ENCODE data around the gene CALM3.

The CALM3 gene

DNA sequence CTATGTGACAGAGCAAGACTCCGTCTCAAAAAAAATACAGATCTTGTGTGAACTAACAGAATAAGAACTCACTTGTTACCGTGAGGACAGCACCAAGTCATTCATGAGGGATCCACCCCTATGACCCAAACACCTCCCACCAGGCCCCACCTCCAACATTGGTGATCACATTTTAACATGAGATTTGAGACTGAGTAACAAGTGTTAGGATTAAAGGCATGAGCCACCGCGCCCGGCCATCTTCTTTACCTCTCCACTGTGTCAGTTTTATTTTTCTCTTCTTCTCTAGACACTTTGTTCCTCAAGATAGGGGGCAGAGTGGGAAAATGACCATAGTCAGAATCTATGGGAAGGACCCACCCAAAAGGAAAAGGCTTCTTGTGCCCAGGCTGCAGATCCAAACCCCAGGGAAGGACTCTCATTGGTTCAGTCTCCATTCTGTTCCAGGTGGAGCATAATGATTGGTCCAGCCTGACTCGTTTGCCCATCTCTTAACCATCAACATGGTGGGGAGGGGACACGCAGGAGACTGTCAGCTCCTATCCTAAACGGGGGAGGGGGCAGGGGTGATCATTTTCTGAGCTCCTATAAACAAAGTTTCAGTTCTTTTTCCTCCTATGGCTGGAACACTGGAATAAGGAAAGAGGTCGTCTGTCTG, 1.3 kb upstream of the CALM3 start:
- DNase-seq (ENCODE audit: low read depth) = no peak

DNA sequence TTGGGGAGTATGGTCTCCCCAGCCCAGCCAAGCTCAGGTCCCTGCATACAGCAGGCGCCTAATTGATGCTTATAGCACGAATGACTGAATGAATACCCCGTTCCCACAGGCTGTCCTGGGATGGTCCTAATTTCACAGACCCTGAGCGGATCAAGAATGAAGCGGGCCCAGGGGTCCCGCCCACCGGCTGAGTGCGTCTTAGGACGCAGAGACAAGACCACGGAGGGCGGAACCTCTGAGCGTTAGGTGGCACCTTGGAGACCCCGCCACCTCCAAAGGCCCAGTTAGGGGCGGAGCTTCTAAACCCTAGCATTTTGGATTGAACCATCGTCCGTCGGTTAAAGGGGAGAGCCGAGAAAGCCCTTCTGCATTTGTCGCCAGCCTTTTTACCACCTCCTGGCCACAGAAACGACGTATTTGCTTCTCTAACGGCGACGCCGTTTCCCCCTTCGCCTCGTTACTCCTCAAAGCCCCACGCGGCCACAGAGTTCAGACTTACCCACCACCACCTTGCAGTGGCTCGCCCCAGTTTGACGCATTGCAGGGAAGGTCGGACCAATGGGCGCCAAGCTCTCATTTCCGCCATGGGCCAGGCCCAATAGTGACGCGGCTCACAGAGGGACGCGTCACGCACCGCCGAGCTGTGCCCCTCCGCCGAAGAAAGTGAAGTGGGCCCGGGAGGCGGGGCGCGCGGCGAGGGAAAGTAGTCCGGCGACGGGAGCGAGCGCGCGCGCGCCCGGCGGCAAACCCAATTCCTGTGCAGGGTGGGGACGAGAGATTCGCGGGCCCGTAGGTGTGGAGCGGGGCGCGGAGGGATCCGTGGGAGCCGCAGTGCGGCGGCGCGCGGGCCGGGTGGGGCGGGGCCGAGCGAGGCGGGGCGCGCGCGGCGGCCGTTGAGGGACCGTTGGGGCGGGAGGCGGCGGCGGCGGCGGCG, 479 bp upstream of the CALM3 start:
- peak; percentile 93 for DNase-seq (ENCODE audit: low read depth)

DNA sequence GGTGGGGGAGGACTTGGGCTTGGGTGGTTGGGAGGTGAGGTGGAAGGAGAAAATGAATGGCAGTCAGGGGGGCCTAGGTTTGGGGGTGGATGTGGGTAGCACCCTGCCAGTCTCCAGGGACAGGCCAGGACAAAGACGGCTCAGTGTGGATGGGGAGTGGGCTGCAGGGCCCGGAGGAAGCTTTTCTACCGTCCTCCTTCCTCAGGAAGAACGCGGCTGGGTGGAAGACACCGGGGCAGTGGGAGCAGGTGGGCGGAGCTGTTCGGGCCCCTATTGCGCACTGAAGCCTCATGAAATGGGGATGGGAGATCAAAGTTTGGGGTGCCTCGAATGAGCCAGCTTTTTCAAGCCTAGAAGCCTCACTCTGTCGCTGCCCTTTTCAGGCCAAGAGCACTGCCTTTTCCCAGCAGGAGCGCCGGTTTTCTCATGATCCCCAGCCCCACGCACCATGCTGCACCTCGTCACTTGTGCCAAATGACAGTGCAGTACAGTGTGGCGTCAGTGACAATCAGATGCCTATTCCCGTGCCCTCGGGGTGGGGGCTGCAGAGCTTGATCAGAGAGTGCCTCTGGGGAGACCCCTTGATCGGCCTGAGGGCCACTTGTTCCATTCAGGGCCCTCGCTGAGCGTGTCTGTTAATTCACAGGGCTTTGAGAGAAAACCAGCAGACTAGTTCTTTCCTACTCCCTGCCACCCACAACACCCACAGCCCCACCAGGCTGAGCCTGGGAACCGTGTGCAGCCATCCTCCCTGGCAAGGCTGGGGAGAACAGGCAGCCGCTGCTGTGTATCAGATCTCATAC, 1.5 kb downstream of the CALM3 start:
- no peak for DNase-seq (ENCODE audit: low read depth)

DNA sequence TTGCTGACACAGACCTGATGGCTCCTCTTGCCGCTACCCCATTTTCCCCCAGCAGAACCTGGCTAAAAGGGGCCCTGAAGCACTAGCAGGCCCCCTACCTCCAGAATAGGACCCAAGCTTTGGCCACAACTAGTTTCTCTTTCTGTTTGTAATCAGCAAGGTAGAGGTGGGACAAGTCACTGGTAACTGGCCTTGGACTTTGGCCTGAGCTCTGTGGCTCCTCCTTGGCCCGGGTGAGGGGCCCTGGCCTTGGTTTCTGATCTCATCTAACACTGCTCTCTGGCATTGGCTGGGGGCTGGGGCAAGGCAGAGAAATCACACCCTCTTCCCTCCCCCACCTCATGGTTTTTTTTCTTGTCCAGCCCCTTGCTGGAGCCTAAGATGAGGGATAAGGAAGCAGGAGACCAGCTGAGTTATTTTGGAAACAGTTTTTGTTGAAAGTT, 2.1 kb downstream of the CALM3 start:
- DNase-seq (ENCODE audit: low read depth) = no peak

DNA sequence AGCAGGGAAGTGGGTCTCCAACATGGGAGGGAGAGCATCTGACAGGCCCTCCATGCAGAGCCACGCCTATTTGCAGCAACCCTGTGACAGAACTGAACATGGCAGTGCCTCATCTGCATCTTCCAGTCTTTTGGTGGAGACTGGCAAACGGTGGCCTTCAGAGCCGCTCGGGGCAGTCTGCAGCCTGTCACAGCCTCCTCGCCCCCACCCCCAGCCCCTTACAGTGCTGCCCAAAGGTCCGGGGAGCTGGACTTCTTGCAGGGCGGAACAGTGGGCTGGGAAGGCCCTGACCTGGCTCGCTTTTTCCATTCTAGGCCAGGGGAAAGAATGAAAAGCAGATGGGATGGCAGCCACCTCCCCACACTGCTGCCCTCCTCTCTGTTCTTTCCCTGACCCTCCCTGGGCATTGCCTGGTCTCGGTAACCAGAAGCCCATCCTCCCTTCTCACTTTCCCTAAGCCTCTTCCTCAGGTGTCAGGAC, 2.7 kb downstream of the CALM3 start:
- DNase-seq (ENCODE audit: low read depth) = no peak

- DNase-seq (ENCODE audit: low read depth) = no peak
These were observed 3.7 kb downstream of the CALM3 start for GRCh38 chr19:46604781-46605355.

GRCh38 chr19:46605356-46605821, 4.3 kb downstream of the CALM3 start:
- no peak for DNase-seq (ENCODE audit: low read depth)

GRCh38 chr19:46606019-46606418, 4.9 kb downstream of the CALM3 start:
- no peak for DNase-seq (ENCODE audit: low read depth)

DNA sequence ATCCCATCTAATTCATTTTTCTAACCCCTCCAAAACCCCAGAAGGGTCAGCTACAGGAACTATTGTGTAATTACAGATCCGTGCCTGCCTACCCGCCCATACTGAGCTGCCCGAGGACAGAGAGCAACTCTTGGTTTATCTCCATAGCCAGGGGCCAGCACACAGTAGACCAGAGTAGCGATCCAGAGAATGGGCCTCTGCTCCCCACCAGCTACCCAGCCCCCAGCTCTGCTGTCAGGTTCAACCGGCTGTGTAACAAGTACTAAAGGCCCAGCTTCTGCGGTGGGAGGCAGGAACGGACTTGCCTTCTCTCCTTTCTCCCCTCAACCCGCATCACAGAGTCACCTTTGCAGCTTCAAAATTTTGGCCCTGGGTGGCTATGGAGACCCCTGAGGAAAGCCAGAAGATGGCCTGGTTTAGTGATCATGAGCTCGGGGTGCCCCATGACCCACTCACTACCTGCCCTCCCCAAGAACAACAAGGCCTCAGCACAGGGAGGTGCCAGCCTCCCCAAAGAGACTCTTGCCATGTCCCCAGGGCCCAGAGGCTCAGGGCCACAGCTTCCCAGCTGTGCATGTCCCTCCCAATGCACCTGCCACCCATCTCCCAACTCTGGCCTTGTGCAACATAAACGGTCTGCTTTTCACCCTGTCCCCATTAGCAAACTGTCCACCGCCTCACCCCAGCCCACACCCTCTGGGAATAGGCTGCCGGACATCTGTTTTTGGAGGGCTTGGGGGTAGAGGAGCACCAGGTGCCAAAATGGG, 5.7 kb downstream of the CALM3 start:
- DNase-seq (ENCODE audit: low read depth) = no peak

- DNase-seq (ENCODE audit: low read depth) = no peak
These were observed 6.3 kb downstream of the CALM3 start for GRCh38 chr19:46607448-46607841.

DNA sequence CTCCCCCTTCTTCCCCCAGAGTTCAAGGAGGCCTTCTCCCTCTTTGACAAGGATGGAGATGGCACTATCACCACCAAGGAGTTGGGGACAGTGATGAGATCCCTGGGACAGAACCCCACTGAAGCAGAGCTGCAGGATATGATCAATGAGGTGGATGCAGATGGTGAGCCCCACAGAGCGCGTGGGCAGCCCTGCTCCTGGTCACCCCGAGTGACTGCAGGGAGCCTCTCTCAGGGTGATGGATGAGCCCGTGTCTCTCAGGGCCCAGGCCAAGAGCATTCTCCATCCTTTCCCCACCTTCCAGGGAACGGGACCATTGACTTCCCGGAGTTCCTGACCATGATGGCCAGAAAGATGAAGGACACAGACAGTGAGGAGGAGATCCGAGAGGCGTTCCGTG, 7.0 kb downstream of the CALM3 start:
- DNase-seq (ENCODE audit: low read depth) = no peak

GRCh38 chr19:46608581-46609345, 7.6 kb downstream of the CALM3 start:
- no peak for DNase-seq (ENCODE audit: low read depth)

DNA sequence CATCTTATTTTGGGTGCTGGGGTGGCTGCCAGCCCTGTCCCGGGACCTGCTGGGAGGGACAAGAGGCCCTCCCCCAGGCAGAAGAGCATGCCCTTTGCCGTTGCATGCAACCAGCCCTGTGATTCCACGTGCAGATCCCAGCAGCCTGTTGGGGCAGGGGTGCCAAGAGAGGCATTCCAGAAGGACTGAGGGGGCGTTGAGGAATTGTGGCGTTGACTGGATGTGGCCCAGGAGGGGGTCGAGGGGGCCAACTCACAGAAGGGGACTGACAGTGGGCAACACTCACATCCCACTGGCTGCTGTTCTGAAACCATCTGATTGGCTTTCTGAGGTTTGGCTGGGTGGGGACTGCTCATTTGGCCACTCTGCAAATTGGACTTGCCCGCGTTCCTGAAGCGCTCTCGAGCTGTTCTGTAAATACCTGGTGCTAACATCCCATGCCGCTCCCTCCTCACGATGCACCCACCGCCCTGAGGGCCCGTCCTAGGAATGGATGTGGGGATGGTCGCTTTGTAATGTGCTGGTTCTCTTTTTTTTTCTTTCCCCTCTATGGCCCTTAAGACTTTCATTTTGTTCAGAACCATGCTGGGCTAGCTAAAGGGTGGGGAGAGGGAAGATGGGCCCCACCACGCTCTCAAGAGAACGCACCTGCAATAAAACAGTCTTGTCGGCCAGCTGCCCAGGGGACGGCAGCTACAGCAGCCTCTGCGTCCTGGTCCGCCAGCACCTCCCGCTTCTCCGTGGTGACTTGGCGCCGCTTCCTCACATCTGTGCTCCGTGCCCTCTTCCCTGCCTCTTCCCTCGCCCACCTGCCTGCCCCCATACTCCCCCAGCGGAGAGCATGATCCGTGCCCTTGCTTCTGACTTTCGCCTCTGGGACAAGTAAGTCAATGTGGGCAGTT, 8.6 kb downstream of the CALM3 start:
- no peak for DNase-seq (ENCODE audit: low read depth)

GRCh38 chr19:46610413-46610775, 9.3 kb downstream of the CALM3 start:
- no peak for DNase-seq (ENCODE audit: low read depth)

DNA sequence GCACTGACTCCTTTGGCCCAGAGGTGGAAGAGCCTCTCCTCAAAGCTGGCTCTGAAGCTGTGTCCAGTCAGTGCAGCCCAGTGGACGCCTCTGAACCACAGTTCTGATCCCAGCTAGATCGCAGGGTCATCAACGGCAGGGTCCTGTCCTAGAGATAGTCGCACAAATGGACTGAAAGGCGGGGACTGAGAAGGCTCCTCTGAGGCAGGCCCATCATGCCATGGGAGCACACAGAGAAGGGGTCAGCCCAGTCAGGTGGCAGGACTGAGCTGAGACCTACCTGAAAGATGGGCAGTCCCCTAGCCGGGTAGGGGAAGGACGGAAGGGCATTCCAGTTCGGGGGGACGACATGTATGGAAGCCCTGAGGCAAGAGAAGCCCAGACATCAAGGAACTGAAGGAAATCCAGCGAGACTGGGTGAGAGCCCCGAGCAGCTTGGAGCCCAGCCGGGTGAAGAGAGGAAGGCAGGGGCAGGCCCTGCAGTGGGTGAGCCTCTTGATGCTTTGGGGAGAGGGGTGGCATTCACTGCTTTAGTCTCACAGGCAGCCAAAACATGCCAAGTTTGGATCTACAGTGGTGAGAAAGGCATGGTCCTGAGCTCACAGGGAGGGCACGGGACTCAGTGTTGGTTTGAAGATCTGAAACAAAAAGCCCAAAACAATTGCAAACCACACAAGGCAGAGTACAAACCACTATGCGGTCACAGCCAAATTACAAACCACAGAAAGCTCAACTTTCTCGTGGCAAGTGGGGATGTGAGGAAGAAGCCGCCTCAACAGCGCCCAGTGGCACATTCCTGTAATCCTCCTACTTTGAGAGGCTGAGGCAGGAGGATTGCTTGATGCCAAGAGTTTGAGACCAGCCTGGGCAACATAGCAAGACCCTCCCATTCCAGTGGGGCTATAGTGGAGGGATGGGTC, 10.0 kb downstream of the CALM3 start:
- no peak for DNase-seq (ENCODE audit: low read depth)

- DNase-seq (ENCODE audit: low read depth) = no peak
These were observed 10.6 kb downstream of the CALM3 start for GRCh38 chr19:46611776-46612175.

GRCh38 chr19:46613525-46613924, 12.4 kb downstream of the CALM3 start:
- DNase-seq (ENCODE audit: low read depth) = no peak

DNA sequence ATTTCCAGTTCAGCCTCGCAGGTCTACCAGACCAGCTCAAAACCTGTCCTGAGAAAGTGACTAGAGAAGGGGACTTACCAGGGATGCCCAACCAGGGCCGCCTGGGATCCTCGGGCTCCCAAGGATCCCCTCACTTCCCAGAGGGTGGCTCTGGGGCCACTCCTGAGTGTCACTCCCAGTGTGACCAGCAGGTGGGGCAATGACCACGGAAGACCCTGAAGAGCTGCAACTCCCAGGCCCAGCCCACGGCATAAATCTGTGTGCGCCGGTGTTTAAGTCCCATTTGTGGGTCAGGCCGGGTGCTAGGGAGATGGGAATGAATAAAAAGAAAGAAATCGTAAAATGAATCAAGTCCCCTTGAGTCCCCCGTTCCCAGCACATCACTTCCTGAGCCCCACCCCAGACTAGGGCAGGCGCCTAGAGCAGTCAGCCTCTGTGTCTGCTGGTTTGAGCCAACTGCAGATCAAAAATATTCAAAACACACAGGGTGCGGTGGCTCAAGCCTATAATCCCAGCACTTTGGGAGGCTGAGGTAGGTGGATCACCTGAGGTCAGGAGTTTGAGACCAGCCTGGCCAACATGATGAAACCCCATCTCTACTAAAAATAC, 13.1 kb downstream of the CALM3 start:
- peak; percentile 77 for DNase-seq (ENCODE audit: low read depth)
